NCI-H748 (cell line): ENCODE results near the gene OPN1LW.
A peak's percentile ranks its signal among the peaks of the same experiment; 100 is the strongest.
"Not testable (repeated sequence)": the region's sequence is repeated elsewhere in the genome, so short reads cannot be mapped to it uniquely, and the experiment has no call there.

Experiments
- DNase-seq: peaks from one replicate; lab custom pipeline; 2025; ENCODE audit not compliant: unreplicated experiment; lab: John Stamatoyannopoulos, UW

The OPN1LW gene

GRCh38 chrX:154132366-154132765 is 11.7 kb upstream of the OPN1LW start:
- no peak for DNase-seq

GRCh38 chrX:154135458-154136229 is 8.4 kb upstream of the OPN1LW start:
- DNase-seq = no peak

DNA sequence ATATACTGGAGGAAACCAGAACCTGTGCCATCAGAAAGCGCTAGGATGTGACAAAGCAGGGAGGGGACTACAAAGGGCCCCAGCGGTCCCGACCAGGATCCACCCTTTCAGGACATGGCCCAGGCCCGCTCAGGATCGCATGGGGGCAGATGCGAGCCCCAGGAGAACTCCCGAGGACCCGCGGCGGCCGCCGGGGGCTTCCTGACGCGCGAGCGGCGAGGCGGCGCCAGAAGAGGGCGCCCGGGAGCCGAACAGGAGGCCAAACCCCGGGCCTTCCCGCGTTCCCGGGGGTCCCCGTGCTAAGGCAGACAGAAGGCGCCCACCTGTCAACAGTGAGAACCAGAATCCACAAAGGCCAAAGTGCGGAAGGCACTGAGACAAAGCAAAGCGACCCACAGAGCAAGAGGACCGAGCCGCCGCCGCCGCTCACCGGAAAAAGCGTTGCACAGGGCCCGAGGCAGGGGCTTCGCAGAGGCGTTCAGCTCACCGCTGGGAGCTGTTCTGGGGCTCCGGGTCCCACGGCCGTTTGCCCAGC is 7.3 kb upstream of the OPN1LW start:
- peak; percentile 78 for DNase-seq

DNA sequence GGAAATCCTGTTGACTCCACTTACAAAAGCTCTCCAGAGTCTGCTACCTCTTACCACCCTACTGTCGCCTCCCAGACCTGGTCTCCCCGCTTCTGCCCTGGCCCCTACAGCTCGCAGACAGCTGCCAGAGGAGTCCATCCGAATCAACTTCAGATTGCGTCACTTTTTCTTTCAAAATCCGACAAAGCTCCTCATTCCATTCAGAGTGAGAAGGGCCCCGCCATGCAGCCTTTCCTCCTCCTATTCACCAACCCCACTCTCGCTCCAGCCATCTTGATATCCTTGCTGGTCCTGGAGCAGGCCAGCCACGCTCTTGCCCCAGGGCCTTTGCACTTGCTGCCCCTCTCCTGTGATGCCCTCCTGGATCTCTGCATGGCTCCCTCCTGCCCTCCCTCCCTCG is 5.2 kb upstream of the OPN1LW start:
- DNase-seq = no peak

- DNase-seq = no peak
Measured at GRCh38 chrX:154140206-154140605, 3.8 kb upstream of the OPN1LW start.

- DNase-seq = no peak
Measured at GRCh38 chrX:154140742-154141141, 3.3 kb upstream of the OPN1LW start.

DNA sequence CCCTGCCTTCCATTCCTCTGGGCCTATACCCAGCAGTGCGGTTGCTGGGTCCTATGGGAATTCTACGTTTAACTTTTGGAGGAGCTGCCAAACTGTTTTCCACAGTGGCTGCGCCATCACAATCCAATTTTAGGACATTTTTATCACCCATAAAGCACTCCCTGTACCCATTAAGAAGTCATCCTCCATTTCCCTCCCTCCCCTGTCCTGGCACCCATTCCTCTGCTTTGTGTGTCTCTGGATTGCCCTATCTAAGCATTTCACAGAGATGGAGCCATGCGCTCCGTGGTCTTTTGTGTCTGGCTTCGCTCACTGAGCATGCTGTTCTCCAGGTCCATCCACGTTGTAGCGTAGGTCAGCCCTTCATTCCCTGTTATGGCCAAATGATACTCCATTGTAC is 1.7 kb upstream of the OPN1LW start:
- no peak for DNase-seq

DNA sequence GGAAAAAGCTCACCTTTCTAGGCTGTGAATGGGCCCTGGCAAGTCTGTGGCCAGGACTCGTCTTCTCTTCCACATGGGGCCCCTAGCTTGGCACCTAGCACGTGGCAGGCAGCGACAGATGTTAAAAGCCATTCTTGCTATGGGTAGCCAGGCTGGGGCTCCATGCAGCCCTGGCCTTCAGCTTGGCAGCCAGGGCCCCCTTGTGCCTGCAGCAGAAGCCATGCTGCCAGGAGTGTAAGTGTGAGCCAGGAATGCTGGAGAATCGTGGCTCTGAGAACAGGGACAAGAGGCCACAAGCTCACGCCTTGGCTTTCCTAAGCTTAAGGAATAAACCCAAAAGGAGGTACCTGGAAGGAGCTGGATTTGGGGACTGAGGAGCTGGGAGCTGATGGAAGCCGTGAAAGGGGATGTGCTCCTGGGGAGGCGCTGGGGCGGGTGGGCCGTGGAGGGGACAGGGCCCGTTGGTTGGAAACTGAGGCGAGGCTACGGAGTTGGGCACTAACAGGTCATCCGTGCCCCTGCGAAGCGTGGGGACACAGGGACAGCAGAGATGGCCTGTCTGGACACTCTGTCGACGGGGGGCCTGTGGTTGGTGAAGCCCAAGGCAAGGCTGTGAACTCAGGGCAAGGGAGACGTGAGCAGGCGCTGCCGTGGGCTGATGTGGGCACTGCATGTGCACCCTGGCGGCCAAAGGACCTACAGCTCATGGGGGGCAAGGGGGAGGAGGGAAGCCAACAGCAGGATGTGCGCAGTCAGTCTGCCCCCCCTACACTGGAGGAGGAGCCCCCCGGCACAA is 895 bp upstream of the OPN1LW start:
- no peak for DNase-seq

GRCh38 chrX:154151030-154151429 is 7.0 kb downstream of the OPN1LW start:
- not testable (repeated sequence) for DNase-seq

DNA sequence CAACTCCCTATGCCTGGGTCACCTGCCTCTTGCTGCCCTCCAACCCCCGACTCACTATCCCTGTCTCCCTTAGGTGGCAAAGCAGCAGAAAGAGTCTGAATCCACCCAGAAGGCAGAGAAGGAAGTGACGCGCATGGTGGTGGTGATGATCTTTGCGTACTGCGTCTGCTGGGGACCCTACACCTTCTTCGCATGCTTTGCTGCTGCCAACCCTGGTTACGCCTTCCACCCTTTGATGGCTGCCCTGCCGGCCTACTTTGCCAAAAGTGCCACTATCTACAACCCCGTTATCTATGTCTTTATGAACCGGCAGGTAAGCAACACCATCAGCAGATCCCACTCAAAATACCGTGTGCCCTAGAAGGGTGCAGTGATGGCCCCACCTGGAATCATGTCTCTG is 12.2 kb downstream of the OPN1LW start:
- not testable (repeated sequence) for DNase-seq

- DNase-seq = not testable (repeated sequence)
Measured at GRCh38 chrX:154157207-154157606, 13.2 kb downstream of the OPN1LW start.

GRCh38 chrX:154159345-154159744 is 15.3 kb downstream of the OPN1LW start:
- not testable (repeated sequence) for DNase-seq

DNA sequence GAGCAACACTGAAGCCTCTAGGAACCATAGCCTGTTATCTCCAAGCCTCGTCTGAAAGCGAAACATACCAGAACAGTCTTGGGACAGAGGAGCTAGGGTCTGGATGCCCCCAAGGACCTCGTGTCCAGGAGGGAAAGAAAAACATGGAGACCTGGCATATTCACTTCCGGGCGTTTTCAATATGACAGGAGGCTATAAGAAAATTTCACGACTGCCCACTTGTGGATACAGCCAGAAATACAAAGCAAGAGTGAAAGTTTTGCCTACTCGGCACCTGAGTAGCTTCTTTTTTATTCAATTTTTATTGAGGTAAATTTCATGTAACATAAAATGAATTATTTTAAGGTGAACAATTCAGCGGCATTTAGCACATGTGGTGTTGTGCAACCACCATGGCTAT is 20.9 kb downstream of the OPN1LW start:
- not testable (repeated sequence) for DNase-seq

GRCh38 chrX:154168384-154168783 is 24.3 kb downstream of the OPN1LW start:
- not testable (repeated sequence) for DNase-seq

DNA sequence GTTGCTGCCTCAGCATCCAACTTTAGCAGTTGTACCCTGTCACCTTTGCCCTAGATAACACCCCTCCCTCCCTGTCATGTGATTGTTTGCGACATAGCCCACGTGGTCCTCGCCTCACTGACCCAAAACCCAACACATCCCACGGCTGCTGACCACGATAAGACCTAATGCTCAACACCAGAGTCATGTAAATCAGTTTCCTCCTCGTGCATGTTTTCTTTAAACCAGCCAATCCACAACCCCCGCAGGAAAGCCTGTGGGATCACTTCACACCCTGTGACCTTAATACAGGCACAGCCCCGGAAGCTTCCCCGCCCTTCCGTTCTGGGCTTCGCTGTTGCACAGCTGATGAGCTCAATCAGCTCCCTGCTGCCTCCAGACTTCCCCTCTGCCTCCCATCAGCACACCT is 28.5 kb downstream of the OPN1LW start:
- DNase-seq = not testable (repeated sequence)

DNA sequence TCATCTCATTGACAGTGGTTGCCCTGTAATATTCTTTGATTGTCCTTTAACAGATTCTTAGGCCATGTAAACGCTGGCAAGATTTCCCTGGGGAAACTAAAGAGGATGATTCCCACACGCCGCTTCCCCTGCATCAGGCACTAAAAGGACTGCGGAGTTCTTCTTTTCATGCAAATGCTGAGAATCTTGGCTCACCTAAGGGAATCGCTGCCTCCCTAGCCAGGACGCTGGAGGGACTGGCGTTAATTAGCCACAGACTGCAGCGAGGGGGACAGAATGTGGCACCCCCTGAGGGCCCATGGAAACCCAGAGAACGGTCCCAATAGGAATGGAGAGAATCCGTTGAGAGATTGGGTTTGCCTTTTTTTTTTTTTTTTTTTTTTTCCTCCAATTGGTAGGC is 30.3 kb downstream of the OPN1LW start:
- not testable (repeated sequence) for DNase-seq

DNA sequence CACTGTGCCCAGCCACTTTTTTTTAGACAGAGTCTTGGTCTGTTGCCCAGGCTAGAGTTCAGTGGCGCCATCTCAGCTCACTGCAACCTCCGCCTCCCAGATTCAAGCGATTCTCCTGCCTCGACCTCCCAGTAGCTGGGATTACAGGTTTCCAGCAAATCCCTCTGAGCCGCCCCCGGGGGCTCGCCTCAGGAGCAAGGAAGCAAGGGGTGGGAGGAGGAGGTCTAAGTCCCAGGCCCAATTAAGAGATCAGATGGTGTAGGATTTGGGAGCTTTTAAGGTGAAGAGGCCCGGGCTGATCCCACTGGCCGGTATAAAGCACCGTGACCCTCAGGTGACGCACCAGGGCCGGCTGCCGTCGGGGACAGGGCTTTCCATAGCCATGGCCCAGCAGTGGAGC is 38.3 kb downstream of the OPN1LW start, which contains the start of gene OPN1MW:
Gene OPN1MW (plus strand): TSS at position 301 of the 400 bp plus-strand sequence. CDS start 82 bp downstream, at position 383.
- not testable (repeated sequence) for DNase-seq

DNA sequence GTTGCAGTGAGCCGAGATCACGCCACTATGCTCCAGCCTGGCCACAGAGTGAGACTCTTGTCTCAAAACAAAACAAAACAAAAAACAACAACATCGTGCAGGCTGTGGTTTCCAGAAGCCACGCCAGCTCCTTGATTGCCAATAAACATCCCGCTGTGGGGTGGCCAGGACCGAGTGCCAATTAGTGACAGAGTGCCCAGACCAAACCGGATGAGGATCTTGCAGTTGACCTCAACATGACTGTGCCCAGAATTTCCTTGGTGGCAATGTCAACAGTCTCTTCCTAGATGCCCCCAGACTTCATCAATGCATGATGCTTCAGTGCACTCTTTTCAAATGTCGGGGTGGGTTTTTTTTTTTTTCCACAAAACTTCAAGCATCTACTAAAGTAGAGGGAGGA is 39.8 kb downstream of the OPN1LW start:
- DNase-seq = not testable (repeated sequence)

DNA sequence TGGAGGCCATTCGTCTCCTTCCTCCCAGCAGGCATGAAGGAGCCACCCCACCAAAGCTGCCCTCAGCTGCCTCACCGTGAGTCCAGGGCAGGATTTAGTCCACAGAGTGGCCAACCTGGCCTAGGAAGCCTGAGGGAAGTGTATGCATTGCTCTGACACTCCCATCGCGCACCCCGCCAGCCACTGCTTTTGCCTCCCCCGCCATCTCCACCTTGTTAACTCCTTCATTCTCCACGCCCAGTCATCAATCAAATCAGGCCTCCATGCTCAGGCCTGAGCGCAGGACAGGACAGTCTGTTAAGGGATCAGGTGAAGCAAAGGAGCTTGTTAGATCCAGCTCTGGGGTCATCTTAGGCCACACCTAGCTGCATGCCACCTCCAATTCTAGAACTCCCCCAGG is 48.8 kb downstream of the OPN1LW start:
- not testable (repeated sequence) for DNase-seq

- not testable (repeated sequence) for DNase-seq
Measured at GRCh38 chrX:154194316-154194715, 50.3 kb downstream of the OPN1LW start.

- DNase-seq = not testable (repeated sequence)
Measured at GRCh38 chrX:154196466-154196865, 52.4 kb downstream of the OPN1LW start.
